NB4 (cell line): ENCODE results near the gene PARD3.

ENCODE experiments used
- DNase-seq: peaks from one replicate; pipeline ENCODE4 v3.0.0; 2010; ENCODE audit warnings: low read depth
- H3K4me3 ChIP-seq: one replicate; pipeline ENCODE4 v1.5.1; 2011; ENCODE audit warnings: mild to moderate bottlenecking, low read depth, low read length, moderate library complexity
- MAX ChIP-seq: IDR thresholded peaks from 2 replicates; pipeline ENCODE4 v1.6.1; 2011; ENCODE audit warnings: low read depth, low read length
- MYC ChIP-seq: IDR thresholded peaks from 2 replicates; pipeline ENCODE4 v1.6.1; 2011; ENCODE audit warnings: low read depth, low read length
- POLR2A ChIP-seq: IDR thresholded peaks from 2 replicates; pipeline ENCODE4 v1.6.1; 2011; ENCODE audit warnings: mild to moderate bottlenecking; ENCODE audit not compliant: insufficient read length; ENCODE audit errors: extremely low read depth
- TF ChIP-seq, protein P1 (sequence below): IDR thresholded peaks from one replicate; pipeline ENCODE4 v1.5.1; 2012; ENCODE audit warnings: low read depth, low read length

PARD3 gene

DNA sequence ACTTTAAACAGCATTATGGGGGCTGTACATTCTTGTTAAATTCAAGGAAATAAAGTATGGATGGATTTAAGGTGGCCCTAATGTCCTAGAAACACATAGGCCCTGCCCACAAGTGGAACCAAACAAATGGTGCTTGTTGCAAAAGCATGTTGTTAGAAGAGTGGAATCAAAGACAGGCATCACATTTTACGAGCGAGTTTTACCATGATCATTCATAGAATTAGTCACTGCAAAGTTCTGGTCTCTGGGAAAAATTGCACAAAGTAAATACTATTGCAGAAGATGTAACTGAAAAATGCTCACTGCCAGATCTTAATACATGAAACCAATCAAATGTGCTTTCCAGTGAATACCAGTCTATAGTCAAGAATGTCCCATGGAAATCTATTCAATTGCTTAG, 677.1 kb downstream of the PARD3 start:
- TF ChIP-seq, protein P1, sequence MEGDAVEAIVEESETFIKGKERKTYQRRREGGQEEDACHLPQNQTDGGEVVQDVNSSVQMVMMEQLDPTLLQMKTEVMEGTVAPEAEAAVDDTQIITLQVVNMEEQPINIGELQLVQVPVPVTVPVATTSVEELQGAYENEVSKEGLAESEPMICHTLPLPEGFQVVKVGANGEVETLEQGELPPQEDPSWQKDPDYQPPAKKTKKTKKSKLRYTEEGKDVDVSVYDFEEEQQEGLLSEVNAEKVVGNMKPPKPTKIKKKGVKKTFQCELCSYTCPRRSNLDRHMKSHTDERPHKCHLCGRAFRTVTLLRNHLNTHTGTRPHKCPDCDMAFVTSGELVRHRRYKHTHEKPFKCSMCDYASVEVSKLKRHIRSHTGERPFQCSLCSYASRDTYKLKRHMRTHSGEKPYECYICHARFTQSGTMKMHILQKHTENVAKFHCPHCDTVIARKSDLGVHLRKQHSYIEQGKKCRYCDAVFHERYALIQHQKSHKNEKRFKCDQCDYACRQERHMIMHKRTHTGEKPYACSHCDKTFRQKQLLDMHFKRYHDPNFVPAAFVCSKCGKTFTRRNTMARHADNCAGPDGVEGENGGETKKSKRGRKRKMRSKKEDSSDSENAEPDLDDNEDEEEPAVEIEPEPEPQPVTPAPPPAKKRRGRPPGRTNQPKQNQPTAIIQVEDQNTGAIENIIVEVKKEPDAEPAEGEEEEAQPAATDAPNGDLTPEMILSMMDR, result no peak
- TF ChIP-seq MYC, result no peak
- TF ChIP-seq MAX, result no peak
- H3K4me3 ChIP-seq, result no peak overlapping the region
- no peak for DNase-seq

DNA sequence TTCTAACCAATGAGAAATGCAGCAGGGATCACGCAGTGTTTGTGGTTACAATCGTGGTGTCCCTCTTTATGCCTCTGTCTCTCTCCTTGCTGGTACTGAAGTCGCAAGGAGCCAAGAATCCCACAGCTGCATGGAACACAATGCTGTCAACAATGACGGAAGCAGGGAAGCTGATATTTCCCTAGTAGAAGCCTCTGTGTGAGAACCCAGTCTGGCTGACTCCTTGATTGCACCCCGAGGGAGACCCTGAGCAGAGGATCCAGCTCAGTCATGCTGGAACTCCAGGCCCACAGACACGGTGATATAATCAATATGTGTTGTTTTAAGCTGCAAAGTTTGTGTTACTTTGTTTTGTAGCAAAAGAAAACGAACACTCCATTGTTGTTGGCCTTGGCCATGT, 677.9 kb downstream of the PARD3 start:
- DNase-seq, result no peak
- TF ChIP-seq MAX (no peak), MYC (no peak)
- TF ChIP-seq, protein P1, result no peak
- H3K4me3 ChIP-seq, result no peak overlapping the region

GRCh38 chr10:34135515-34135914, 679.6 kb downstream of the PARD3 start:
- TF ChIP-seq POLR2A (no peak), MYC (no peak), MAX (no peak)
- TF ChIP-seq, protein P1, result no peak
- no peak overlapping the region for H3K4me3 ChIP-seq
- DNase-seq, result no peak

- no peak overlapping the region for H3K4me3 ChIP-seq
- DNase-seq, result no peak
- TF ChIP-seq, protein P1, result no peak
These were observed 680.5 kb downstream of the PARD3 start for GRCh38 chr10:34134602-34135001.

- H3K4me3 ChIP-seq, result no peak overlapping the region
- TF ChIP-seq MAX (no peak), POLR2A (no peak), MYC (no peak)
- TF ChIP-seq, protein P1, result no peak
- no peak for DNase-seq
These were observed 681.7 kb downstream of the PARD3 start for GRCh38 chr10:34133406-34133805.

- no peak for TF ChIP-seq MAX
- TF ChIP-seq, protein P1, result no peak
- TF ChIP-seq MYC, result no peak
- no peak for TF ChIP-seq POLR2A
These were observed 683.9 kb downstream of the PARD3 start for GRCh38 chr10:34131152-34131551.

More at GRCh38 chr10:34131152-34131551, 683.9 kb downstream of the PARD3 start:
- no peak overlapping the region for H3K4me3 ChIP-seq
- no peak for DNase-seq
